HG03135 (cell line): ENCODE results near the gene PPP1R12C.

Experiments
- ATAC-seq: cut with Tn5 transposase; IDR thresholded peaks from one replicate; pipeline ENCODE4 v1.9.1; 2021; ENCODE audit warnings: mild to moderate bottlenecking, moderate library complexity; ENCODE audit not compliant: unreplicated experiment

The PPP1R12C gene

GRCh38 chr19:55046975-55047622 lies 70.3 kb downstream of the PPP1R12C start:
- no peak for ATAC-seq

DNA sequence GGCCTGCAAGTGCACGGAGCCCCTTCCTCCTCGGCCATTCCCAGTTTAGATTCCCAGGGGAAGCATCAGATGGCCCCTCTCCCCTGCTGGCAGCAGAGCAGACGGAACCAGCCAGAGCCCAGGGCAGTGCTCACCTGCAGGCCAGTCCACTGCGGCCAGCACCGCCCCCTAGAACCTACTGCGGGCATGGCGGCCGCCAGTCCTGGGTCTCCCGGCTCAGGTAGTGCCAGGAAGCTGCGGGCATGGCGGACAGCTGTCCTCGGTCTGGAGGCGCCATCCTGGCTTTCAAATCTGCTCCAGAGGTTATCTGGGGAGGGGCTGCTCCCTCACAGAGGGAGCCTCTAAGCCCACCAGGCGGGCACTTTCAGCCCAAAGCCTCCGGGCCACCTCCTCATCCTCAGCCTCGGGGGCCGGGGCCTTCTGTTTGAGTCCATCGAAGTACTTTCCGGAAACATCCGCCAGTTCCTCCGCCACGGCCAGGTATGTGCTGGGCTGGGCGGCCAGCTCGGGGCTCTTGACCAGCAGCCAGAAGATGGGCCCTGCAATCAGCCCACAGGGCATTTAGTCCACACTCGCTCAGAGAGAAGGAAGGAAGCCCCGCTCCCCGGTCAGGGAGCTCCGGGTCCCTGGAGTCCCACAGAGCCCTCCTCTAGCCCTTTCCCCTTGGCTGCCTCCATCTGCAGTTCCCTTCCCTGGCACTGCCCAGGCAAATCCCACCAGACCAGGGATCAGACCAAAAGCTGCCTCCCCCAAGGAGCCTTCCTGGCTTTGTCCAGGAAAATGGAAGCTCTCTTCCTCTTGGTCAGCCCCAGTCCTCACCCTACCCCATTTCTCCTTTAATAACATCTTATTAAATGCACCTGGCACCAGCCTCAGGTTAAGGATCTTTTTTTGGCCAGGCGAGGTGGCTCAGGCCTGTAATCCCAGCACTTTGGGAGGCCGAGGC lies 72.4 kb downstream of the PPP1R12C start:
- ATAC-seq, result no peak

- ATAC-seq, result no peak
These were observed 73.2 kb downstream of the PPP1R12C start for GRCh38 chr19:55044286-55044685.

DNA sequence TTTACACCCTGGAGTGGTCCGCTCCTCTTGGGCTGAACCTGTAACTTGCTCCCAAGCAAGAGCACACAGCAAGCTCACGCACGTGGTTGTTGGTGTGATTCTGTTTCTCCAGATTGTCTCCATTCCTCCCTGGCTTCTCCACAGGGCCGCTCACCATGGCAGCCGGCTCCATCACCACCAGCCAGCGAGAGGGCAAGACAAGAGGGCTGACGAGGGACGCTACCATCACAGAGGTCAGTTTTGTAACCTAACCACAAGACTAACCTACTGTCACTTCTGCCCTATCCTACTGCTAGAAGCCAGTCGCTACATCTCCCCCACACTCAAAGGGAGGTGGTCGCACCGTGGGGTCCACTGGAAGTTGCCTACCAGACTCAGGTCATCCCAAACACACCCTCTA lies 74.7 kb downstream of the PPP1R12C start:
- no peak for ATAC-seq

DNA sequence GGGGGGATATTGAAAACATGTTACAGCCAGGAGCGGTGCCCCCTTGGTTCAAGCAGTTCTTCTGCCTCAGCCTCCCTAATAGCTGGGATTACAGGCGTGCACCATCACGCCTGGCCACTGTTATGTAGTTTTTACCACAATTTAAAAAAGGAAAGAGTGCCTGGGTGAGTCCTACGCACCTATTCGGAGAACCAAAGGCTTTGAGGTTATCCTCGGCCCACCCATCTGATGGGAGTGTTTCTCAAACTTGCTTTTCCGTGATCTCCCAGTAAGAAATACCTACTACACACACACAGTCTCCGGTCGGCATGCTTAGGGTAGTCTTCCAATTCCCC lies 75.1 kb downstream of the PPP1R12C start:
- ATAC-seq, result no peak

GRCh38 chr19:55041627-55042343 lies 75.7 kb downstream of the PPP1R12C start:
- no peak for ATAC-seq

GRCh38 chr19:55041244-55041626 lies 76.2 kb downstream of the PPP1R12C start:
- no peak for ATAC-seq
